BLaER1 treated with 17β-estradiol and CSF1 and Interleukin-3, amounts not matched to agents 10 nM and 100 nM (cell line): ENCODE measurements around the gene SETD1A.

Source experiments
- H3K27ac ChIP-seq, 11 experiments: shearing (Covaris generic); formaldehyde crosslinking; 2 replicates each; pipeline ENCODE4 v1.8.1; 2022
- H3K27me3 ChIP-seq, 11 experiments: shearing (Covaris generic); formaldehyde crosslinking; 2 replicates each; pipeline ENCODE4 v1.8.1; 2022
- H3K36me3 ChIP-seq, 11 experiments: shearing (Covaris generic); formaldehyde crosslinking; 2 replicates each; pipeline ENCODE4 v1.8.1; 2022
- H3K4me1 ChIP-seq, 10 experiments: shearing (Covaris generic); formaldehyde crosslinking; 2 replicates each; pipeline ENCODE4 v1.8.1; 2022
- H3K4me2 ChIP-seq, 11 experiments: shearing (Covaris generic); formaldehyde crosslinking; 2 replicates each; pipeline ENCODE4 v1.8.1; 2022
- H3K4me3 ChIP-seq, 10 experiments: shearing (Covaris generic); formaldehyde crosslinking; 2 replicates each; pipeline ENCODE4 v1.8.1; 2022
- H3K9ac ChIP-seq, 11 experiments: shearing (Covaris generic); formaldehyde crosslinking; 2 replicates each; pipeline ENCODE4 v1.8.1; 2022
- H3K9me3 ChIP-seq, 11 experiments: shearing (Covaris generic); formaldehyde crosslinking; replicated peaks in 1 of 11; 2 replicates each; pipeline ENCODE4 v1.8.1; 2022
- H4K20me1 ChIP-seq, 11 experiments: shearing (Covaris generic); formaldehyde crosslinking; 2 replicates each; pipeline ENCODE4 v1.8.1; 2022
- Cebpa-rat ChIP-seq, 11 experiments: shearing (Covaris generic); IDR thresholded peaks; 2 replicates each; pipeline ENCODE4 v1.8.1; 2022

Gene SETD1A

DNA sequence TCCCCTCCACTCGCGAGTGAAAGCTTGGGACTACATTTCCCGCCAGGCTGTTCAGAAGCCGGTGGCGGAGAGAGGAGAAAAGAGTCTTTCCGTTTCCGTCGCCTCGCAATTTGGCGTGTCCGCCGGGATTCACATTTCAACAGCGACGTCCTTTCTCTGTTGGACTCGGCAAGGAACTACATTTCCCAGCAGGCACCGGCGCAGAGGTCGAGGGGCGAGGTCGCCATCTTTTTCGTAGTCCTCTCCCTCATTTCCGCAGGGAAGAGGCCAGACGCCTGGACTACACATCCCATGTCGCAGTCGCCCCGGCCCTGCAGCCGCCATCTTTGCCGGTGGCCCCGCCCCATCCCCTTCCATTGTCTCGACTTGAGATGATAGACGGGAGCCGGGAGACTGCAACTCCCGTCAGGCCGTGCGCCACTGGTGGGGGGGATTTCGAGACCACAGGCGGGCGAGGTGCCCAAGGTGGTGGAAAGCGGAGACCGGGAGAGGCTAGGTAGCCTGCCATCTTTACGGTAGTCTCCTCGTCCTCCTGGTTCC is 35.1 kb upstream of the SETD1A start:
- Histone ChIP-seq H3K4me3 (peak overlapping the region; percentile 74 to 92 (median 86)), H3K4me1 (peaks cover 44 to 77% (median 64%) of the 10 kb centered on the region in 10 experiments), H3K9ac (peak overlapping the region; percentile 86 to 97 (median 92)), H3K4me2 (peak overlapping the region; percentile 75 to 93 (median 86)), H3K27ac (peak overlapping the region; percentile 86 to 98 (median 94)), H3K27me3 (no peaks in the 10 kb centered on the region), H3K36me3 (peaks cover 2 to 24% (median 16%) of the 10 kb centered on the region in 11 experiments; a peak in 20 of 22 replicates), H3K9me3 (no peaks in the 10 kb centered on the region; a peak in 1 of 22 replicates), H4K20me1 (peaks cover 0 to 31% (median 25%) of the 10 kb centered on the region in 11 experiments; a peak in 18 of 22 replicates)
- peak in 1 of 11 experiments; percentile 46; a peak in 1 of 22 replicates for TF ChIP-seq Cebpa-rat (IDR thresholded peaks at IDR 0.05)

DNA sequence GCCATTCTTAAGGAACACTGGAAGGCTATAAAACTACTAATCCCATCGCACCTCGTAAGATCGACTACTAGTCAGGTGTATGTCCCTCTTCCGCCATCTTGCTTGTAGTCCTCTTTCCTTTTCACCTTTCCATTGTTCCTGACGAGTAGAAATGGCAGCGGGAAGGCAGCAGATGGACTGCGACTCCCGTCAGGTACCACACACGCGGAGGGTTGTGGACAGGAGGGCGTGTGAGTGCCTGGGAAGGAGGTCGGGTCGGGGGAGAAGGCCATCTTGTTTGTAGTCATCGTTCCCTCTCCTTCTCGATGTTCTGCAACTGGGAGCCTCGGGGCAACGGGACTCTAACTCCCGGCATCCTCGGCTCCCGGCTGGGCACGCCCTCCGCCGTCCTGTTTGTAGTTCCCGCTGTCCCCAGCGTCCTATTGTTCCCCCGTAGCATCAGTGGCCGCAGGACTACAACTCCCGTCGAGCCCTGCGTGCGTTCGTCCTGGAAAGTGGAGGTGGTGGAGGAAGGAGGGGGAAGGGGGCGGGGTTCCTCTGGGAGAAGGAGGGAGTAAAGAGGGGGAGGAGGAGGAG is 34.5 kb upstream of the SETD1A start:
- Histone ChIP-seq H3K9me3 (no peaks in the 10 kb centered on the region; a peak in 1 of 22 replicates), H3K27ac (peak overlapping the region; percentile 86 to 98 (median 94)), H3K4me1 (peaks cover 45 to 77% (median 68%) of the 10 kb centered on the region in 10 experiments), H3K4me2 (peak overlapping the region; percentile 20 to 66 (median 56); a peak in 17 of 22 replicates), H3K4me3 (peak overlapping the region; percentile 74 to 92 (median 88)), H3K27me3 (no peaks in the 10 kb centered on the region), H3K9ac (peak overlapping the region; percentile 87 to 97 (median 92)), H3K36me3 (peaks cover 7 to 29% (median 21%) of the 10 kb centered on the region in 11 experiments; a peak in 20 of 22 replicates), H4K20me1 (peaks cover 0 to 37% (median 29%) of the 10 kb centered on the region in 11 experiments; a peak in 18 of 22 replicates)
- no peak for TF ChIP-seq Cebpa-rat (IDR thresholded peaks at IDR 0.05)

DNA sequence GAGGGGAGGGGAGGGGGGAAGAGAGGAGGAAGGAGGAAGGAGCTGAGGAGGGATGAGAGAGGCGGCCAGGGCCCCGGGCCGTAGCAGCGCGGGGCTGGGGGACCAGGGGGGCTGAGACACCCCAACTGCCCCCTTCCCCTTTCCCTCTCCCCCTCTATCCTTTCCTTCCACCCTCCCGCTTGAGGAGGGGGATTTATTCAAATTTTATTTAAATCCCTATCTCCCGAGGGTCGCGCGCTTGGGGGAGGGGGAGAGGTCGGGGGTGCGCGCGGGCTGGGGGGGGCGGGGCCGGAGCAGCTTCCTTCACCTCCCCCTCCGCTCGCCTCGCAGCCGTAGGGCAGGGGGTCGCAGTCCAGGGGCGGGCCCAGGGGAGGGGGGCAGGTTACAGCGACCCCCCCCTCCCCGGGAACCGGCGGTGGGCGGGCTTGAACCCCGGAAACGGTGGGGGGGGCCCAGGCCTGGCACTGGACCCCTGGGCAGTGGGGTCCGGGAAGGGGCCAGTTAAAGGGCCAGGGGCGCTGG is 33.9 kb upstream of the SETD1A start, which contains the start of gene FBXL19:
Gene FBXL19, plus strand, starts transcription at position 19 of the 522 bp plus-strand sequence. CDS start 2,183 bp downstream, outside the sequence.
- Histone ChIP-seq H3K4me1 (peaks cover 39 to 74% (median 65%) of the 10 kb centered on the region in 10 experiments), H3K9ac (peak within 1 kb of the TSS; percentile 87 to 97 (median 92)), H3K4me3 (peak within 1 kb of the TSS; percentile 74 to 92 (median 88)), H3K36me3 (peaks cover 12 to 34% (median 26%) of the 10 kb centered on the region in 11 experiments; a peak in 20 of 22 replicates), H3K27ac (peak within 1 kb of the TSS; percentile 86 to 98 (median 94)), H3K27me3 (no peaks in the 10 kb centered on the region), H4K20me1 (peaks cover 0 to 41% (median 32%) of the 10 kb centered on the region in 11 experiments; a peak in 18 of 22 replicates), H3K4me2 (peak within 1 kb of the TSS; percentile 92 to 98 (median 97)), H3K9me3 (no peaks in the 10 kb centered on the region; a peak in 1 of 22 replicates)
- no peak for TF ChIP-seq Cebpa-rat (IDR thresholded peaks at IDR 0.05)

DNA sequence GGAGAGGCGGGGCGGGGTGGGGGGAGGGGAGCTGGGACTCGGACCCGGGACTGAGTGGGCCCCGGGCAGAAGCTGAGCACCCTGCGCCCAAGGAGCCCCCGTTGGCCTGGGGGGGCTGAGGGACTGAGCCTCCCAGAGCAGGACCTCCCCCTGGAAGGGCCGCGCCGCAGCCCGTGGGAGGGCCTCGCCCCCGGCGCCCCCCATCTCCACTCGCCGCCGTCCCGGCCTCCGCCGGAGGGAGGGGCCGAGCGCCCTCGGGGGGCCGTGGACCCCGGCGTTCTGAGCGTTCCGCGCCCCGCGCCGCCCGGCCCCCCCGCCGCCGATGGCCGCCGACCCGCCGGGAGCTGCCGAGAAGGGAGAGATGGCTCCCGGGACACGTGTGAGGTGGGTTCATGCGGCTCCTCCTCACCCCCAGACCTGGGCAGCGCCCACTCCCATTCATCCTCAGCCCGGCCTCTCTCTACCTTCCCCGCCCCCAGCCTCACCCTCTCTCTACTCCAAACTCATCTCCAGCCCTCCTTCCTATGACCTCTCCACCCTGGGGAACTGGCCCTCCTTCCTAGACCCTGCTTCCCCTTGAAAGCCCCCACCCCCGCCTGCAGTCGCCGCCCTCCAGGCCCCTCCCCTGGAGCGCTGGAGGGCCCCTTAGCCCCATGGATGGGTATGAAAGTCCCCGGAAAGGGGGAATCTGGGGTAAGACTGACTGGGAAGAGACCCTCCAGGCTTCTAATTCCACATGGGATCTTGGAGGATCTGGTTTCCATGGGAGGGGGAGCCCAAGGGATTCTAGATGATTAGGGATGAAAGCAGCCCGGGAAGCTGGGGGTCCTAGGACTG is 33.3 kb upstream of the SETD1A start:
- H4K20me1 ChIP-seq: peaks cover 0 to 45% (median 32%) of the 10 kb centered on the region in 11 experiments; a peak in 18 of 22 replicates
- H3K36me3 ChIP-seq: peaks cover 18 to 41% (median 32%) of the 10 kb centered on the region in 11 experiments
- peak overlapping the region; percentile 74 to 92 (median 88) for H3K4me3 ChIP-seq
- TF ChIP-seq Cebpa-rat (IDR thresholded peaks at IDR 0.05): no peak
- H3K4me2 ChIP-seq: peak overlapping the region; percentile 92 to 98 (median 97)
- H3K9me3 ChIP-seq: no peaks in the 10 kb centered on the region
- peak overlapping the region; percentile 40 to 96 (median 88); a peak in 21 of 22 replicates for H3K27ac ChIP-seq
- H3K9ac ChIP-seq: peak overlapping the region; percentile 86 to 97 (median 91)
- H3K4me1 ChIP-seq: peaks cover 39 to 67% (median 60%) of the 10 kb centered on the region in 10 experiments
- no peaks in the 10 kb centered on the region for H3K27me3 ChIP-seq

DNA sequence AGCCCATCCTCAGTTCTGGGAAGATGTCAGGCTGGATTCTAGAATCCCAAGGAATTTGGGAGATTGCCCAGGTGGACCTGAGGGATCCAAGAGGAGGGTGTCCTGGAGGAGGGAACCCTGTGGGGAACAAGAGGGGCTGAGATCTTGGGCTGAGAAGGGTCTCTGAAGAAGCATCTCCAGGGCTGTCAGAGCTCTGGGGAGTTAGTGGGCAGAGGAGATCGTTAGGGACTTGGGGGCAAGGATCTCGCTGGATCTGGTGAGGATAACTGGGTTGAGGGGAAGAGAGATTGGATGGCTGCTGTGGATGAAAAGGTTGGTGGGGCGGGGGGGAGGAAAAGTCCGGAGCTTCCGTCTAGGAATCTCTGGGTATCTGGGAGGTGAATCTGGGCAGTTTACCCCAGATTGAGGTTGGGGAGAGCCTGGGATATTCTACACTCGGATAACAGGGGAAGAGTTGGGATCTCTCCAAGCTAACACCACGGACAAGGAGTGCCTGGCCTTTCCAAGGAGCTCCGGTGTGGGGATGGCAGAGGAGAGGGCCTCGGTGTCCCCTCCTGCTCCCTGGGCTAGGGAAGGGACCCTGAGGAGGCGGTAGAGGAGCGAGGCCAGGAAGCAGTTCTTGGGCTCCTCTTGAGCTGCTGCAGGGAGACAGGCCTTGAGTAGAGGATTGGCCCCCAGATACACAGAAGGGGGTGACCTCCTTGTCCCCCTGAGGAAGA is 32.5 kb upstream of the SETD1A start:
- H3K27me3 ChIP-seq: no peaks in the 10 kb centered on the region
- no peaks in the 10 kb centered on the region for H3K9me3 ChIP-seq
- H3K9ac ChIP-seq: peak overlapping the region; percentile 86 to 97 (median 91)
- peaks cover 25 to 48% (median 40%) of the 10 kb centered on the region in 11 experiments for H3K36me3 ChIP-seq
- H3K4me1 ChIP-seq: peaks cover 39 to 59% (median 54%) of the 10 kb centered on the region in 10 experiments
- peak overlapping the region; percentile 92 to 98 (median 97) for H3K4me2 ChIP-seq
- peaks cover 0 to 53% (median 35%) of the 10 kb centered on the region in 11 experiments; a peak in 18 of 22 replicates for H4K20me1 ChIP-seq
- H3K27ac ChIP-seq: peak overlapping the region in 10 of 11 experiments; percentile 74 to 96 (median 88); a peak in 19 of 22 replicates
- peak overlapping the region; percentile 74 to 92 (median 88) for H3K4me3 ChIP-seq
- no peak for TF ChIP-seq Cebpa-rat (IDR thresholded peaks at IDR 0.05)

DNA sequence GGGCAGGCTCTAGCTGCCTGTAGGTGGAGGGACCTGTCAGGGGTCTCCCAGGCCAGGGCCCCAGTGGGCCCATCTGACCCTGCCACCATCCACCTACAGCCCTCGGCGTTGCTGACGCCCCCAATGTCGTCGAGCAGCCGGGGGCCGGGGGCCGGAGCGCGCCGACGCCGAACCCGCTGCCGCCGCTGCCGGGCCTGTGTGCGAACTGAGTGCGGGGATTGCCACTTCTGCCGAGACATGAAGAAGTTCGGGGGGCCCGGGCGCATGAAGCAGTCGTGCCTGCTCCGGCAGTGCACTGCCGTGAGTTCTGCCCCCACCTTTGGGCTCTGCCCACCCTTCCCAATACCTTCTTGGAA is 31.9 kb upstream of the SETD1A start:
- Histone ChIP-seq H4K20me1 (peaks cover 0 to 58% (median 38%) of the 10 kb centered on the region in 11 experiments; a peak in 18 of 22 replicates), H3K9me3 (no peaks in the 10 kb centered on the region), H3K4me1 (peaks cover 37 to 54% (median 49%) of the 10 kb centered on the region in 10 experiments), H3K4me2 (peak overlapping the region; percentile 92 to 98 (median 97)), H3K27me3 (no peaks in the 10 kb centered on the region), H3K9ac (peak overlapping the region; percentile 86 to 97 (median 91)), H3K4me3 (peak overlapping the region; percentile 74 to 92 (median 88); a peak in 19 of 20 replicates), H3K27ac (peak overlapping the region in 9 of 11 experiments; percentile 75 to 96 (median 89); a peak in 17 of 22 replicates), H3K36me3 (peaks cover 31 to 54% (median 45%) of the 10 kb centered on the region in 11 experiments)
- no peak for TF ChIP-seq Cebpa-rat (IDR thresholded peaks at IDR 0.05)

DNA sequence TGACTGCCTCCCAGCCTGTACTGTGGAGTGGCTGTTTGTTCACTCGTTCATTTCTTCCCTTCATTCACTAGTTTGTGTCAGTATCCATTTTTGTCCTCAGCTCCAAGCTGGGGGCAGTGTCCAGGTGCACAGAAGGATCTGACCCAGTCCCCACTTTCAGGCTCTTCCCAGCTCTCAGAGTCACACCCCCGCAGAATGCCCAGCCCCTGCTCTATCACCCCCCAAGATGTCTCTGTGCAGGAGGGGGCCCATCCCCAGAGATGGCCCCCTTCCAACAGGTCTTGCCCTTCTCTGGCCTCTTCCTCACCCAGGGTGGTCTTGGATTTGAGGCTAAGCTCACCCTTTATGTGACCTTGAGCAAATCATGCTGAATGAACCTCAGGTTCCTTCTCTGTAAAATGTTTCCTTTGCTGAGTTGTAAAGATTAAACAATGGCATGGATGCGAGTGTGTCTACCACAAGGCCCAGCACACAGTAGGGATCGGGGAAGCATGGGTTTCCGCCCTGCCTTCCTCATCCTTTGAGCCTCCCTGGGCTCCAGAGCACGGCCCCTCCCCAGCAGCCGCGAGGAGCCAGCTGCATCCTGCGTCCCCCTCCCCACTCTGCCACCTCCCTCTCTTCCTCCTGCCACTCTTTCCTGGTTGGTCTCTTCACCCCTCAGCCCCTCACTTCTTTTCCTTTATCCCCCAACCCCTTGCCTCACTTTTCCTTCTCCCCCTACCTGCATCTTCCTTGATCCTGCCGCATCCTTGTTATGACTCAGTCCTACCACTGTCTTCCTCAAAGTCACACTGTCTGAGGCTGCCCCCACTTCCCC is 31.4 kb upstream of the SETD1A start:
- no peaks in the 10 kb centered on the region for H3K27me3 ChIP-seq
- peak overlapping the region; percentile 92 to 98 (median 97) for H3K4me2 ChIP-seq
- H4K20me1 ChIP-seq: peaks cover 0 to 64% (median 43%) of the 10 kb centered on the region in 11 experiments; a peak in 18 of 22 replicates
- peak overlapping the region in 9 of 10 experiments; percentile 78 to 92 (median 90); a peak in 17 of 20 replicates for H3K4me3 ChIP-seq
- H3K9me3 ChIP-seq: no peaks in the 10 kb centered on the region
- TF ChIP-seq Cebpa-rat (IDR thresholded peaks at IDR 0.05): no peak
- peaks cover 37 to 60% (median 51%) of the 10 kb centered on the region in 11 experiments for H3K36me3 ChIP-seq
- H3K4me1 ChIP-seq: peaks cover 31 to 48% (median 43%) of the 10 kb centered on the region in 10 experiments
- peak overlapping the region in 9 of 11 experiments; percentile 75 to 96 (median 89); a peak in 18 of 22 replicates for H3K27ac ChIP-seq
- peak overlapping the region; percentile 86 to 97 (median 91); a peak in 21 of 22 replicates for H3K9ac ChIP-seq
